CD4-positive, alpha-beta T cell treated with Interleukin-17A for 1 hour (primary cell): ENCODE results near the gene NBEA.
"Not testable (repeated sequence)": the region's sequence is repeated elsewhere in the genome, so short reads cannot be mapped to it uniquely, and the experiment has no call there.

Experiments used
- DNase-seq: peaks from one replicate; pipeline ENCODE4 v3.0.0-alpha.2; 2020

The NBEA gene

DNA sequence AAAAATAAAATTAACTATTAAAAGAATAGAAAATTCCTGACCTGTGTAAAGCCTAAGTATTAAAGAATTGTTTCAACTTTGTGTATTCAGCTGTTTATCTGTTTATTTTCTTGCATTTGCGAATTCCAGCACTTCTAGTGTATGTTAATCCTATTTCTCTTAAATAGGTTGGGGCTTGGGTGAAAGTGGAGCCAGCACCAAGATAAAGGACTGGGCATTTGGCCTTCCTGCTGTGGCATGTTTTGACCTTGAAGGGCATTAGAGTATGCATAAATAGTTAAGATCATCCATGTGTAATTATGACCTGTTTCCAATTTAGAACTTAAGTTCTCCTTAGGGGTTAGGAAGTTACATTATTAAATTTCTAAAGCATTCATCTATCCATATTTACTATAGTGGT is 151.3 kb downstream of the NBEA start:
- DNase-seq, result no peak

DNA sequence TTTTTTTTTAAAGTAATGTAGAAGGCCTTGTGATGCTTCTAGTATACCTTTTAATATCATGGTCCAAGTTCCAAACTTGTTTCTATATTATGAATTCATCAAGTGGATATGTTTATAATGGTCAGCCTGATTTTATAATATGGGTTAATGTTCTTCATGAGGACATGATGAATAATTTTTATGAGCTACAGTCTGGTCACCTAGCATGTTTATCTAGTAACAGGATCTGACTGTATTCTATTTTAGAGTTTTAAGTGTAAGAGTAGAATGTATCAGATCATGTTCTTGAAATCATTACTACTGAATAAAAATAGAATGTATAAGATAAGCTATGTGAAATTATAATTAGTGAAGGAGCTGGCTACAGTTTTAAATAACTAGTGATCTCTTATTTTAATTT is 164.7 kb downstream of the NBEA start:
- not testable (repeated sequence) for DNase-seq

- no peak for DNase-seq
These were observed 165.5 kb downstream of the NBEA start for GRCh38 chr13:35107535-35107934.

- not testable (repeated sequence) for DNase-seq
These were observed 171.5 kb downstream of the NBEA start for GRCh38 chr13:35113612-35114011.

DNA sequence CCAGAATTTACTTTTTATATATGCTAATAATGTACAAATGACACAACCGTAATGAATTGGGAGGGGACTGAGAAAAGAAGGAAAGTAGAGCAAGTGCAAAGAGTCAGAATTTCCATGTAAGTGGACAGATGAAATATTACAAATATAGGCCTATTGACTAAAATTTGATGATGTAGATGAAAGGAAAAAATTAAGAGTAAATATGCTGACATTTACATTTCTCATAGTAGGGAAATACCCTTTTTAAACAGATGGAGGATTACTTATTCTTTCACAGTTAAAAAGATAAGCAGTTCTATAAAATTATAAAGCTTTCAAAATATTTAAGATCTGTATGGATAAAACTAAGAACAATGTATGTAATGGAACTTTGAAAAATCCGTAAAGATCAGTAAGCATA is 185.4 kb downstream of the NBEA start:
- DNase-seq, result no peak

GRCh38 chr13:35129500-35129899 is 187.4 kb downstream of the NBEA start:
- DNase-seq, result no peak

DNA sequence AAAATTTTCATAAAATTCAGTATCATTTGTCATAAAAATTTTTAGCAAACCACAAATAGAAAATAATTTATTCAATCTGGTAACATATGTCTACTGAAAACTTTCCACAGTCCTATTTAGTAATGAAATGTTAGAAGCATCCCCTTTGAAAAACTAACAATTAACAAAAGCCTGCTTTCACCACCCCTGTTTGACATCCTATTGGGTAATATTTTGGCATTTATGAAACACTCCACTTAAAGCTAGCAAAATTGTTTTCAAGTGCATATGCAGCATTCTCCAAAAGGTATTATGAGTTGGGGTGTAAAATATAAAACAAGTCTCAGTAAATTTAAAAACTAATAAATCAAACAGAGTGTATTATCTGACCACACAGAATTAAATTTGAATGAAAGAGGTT is 189.4 kb downstream of the NBEA start:
- no peak for DNase-seq

DNA sequence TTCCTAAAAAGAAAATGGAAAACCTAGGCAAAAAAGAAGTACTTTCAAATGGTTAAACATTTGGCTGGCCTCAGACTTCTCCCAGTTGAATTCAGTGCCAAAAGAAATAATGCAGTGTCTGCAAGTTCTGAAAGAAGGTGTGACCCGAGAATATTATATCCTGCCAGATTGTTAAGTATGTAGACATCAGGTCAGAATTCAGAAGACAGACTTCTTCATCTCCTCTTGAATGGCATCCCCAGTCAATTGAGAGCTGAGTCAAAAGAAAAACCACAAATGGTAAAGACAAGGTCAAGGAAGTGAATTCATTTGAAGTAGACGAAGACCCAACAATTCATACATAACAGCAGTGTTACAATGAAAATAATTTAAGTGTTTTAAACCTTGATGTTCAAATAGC is 194.5 kb downstream of the NBEA start:
- no peak for DNase-seq

- no peak for DNase-seq
These were observed 197.5 kb downstream of the NBEA start for GRCh38 chr13:35139591-35139990.

GRCh38 chr13:35140321-35140720 is 198.3 kb downstream of the NBEA start:
- DNase-seq, result no peak

- no peak for DNase-seq
These were observed 198.8 kb downstream of the NBEA start for GRCh38 chr13:35140831-35141230.

DNA sequence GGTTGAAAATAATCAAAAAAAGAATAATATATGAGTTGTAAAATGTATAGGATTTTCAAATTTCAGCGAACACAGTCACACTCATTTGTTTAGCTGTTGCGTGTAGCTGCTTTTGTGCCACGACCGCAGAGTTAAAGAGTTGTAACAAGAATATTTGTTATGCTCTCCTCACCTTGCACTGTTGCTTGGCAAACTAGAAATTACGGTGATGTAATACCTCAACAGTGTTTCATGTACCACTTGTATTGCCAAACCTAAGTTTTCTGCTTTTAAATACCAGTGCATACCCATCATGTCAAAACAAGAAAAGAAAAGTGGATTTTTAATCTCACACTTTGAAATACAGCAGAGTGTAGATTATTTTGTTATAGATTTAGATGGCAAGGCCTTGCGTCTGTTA is 201.1 kb downstream of the NBEA start:
- DNase-seq, result no peak

- DNase-seq, result no peak
These were observed 202.3 kb downstream of the NBEA start for GRCh38 chr13:35144166-35144890.

- DNase-seq, result no peak
These were observed 204.6 kb downstream of the NBEA start for GRCh38 chr13:35146686-35147085.

DNA sequence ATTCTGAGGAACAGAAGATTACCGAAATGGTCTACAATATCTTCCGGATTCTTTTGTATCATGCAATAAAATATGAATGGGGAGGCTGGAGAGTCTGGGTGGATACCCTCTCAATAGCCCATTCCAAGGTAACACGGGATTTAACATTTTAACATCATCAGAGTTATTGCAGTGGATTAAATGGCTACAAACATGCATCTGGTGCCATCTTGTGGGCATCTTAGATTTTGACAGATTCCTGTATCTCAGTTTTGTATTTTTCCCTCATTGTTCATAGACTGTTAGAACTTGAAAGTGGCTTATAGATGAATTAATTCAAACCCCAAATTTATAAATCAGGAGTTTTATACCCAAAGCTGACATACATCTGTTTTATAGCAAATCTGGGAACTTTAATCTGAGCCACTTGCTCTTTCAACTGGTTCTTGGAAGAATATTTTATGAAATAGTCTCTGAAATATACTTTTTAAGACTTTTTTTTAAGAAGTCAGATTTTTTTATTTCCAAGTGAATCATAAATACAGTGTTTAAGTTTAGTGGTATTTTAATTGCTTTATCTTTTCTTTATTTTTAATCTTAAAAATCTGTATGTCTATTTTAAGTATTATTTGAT is 215.2 kb downstream of the NBEA start:
- peak; percentile 46 for DNase-seq

GRCh38 chr13:35159041-35159440 is 217.0 kb downstream of the NBEA start:
- no peak for DNase-seq

DNA sequence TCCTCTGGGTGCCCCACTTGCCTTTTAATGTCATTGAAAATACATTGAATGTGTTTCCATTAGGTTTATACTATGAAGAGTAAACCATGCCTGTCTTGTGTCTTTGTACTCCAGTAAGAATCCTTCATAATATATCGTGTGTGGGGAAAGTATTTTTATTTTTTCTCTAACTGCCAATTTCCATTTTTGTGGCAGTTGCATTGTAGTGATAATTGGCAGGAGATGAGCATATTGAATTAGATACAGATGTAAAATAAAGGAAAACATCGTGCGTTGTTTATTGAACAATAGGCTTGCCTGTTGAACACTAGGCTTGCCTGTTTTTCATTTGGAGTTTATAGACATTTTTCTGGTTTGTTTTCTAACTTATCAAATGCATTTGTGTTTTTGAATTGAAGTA is 218.8 kb downstream of the NBEA start:
- no peak for DNase-seq

- DNase-seq, result no peak
These were observed 220.3 kb downstream of the NBEA start for GRCh38 chr13:35162420-35162819.

DNA sequence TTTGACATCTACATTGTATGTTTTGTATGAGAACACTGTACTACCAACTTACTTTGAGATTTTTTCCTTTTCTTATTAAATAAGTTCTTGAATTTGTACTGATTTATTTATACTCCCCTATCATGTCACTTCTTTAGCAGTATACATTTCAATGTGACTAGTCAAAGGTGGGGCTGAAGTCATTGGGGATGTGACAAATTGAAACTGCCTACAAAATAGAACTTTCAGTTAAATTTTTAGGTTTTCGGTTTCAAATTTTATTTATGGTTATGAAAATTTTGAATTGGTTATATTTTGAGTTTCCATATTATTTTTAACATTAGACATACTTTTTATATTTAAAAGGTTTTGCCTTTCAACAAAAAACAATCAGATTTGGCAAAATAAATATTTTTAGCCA is 221.6 kb downstream of the NBEA start:
- DNase-seq, result no peak

GRCh38 chr13:35164324-35164932 is 222.4 kb downstream of the NBEA start:
- peak; percentile 34 for DNase-seq

DNA sequence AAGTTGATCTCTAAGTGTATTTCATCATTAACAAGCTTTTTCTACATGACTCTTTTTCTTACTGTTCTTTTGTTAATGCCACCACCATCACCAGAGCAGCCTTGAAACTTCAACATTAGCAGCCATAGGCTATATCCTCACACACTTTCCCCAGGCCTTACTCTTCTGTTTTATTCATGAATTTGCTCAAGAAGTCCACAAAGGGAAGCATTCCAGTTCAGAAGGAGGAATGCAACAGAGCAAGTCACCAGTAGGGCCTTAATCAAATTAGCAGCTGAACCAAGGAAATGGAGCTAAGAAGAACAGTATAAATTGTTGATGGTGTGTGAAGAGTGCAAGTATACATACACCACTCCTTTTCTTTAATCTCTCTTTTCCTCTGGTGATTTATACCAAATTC is 223.1 kb downstream of the NBEA start:
- DNase-seq, result no peak

DNA sequence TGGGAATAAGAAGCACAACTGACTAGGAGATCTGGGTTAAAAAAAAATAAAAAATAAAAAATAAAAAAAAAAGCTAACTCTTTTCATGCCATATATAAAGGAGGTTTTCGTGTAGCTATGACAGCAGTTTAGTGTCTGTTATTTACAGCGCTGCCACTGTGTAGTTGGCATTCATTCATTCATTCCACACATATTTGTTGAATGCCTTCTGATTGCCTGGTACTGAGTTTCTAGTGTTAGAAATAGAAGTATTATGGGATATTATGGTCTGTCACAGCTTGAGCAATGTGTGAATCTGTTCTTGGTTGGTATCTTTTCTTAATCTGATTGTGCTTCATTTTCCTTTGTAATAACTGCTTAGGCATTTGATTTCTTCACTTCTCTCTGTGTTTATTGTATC is 237.4 kb downstream of the NBEA start:
- DNase-seq, result no peak

DNA sequence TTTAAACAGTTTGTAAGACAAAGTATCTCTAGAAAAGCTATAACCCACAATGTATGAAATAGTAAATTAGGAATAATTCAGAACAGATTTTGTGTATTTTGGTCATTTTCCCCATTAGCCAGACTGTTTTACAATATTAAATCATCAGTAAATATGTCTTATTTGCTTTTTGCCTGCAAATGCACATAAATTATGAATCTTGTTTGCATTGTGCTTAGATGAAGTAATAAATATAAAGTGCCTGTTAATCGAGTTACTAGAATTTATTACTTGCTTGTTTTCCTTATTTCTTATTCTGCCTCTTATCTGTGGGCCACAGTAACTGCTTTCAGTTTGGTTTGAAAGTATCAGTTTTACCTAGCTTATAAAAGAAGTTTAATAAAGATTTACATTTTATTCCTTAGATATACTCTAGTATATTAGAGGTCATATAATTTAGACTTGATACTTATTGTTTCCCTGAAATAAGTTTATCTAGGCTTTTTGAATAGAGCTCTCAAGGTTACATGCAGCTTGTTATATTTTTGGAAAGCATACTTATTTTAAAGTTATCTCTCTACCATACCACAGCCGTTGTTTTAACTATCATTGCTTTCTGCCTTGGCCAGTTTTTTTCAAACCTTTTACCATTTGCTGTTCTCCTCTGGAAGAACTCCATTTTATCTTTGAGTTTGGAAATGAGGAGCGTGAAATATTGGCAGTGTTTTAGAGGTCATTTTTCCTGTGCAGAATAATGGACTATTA is 238.0 kb downstream of the NBEA start:
- no peak for DNase-seq

- no peak for DNase-seq
These were observed 248.2 kb downstream of the NBEA start for GRCh38 chr13:35190241-35190640.
